Activated effector memory CD4-positive, alpha-beta T cell treated with Interleukin-2 at 50 U/mL for 16 hours (primary cell): ENCODE data around the gene CLCN5.

ENCODE experiments used
- DNase-seq: peaks from one replicate; pipeline ENCODE4 v3.0.0-alpha.2; 2020

The CLCN5 gene

DNA sequence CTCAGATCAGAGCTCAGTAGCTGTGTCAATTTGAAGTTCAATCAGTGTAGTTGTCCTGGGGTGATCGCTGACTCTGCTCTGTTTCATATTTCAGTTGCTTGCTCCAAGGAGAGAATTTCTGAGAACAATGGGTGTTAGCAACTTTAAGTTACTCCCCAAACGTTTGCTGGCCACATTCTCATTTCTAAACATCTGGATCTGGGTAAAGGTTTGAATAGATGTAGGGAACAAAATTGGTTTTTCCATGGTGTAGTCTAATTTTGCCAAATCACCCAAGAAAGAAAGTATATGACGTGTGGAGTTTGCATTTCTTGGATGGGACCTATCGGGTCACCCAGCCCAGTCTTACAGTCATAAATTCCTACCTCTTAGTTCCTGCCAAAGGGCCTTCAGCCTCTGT lies 174.7 kb downstream of the CLCN5 start:
- no peak for DNase-seq

DNA sequence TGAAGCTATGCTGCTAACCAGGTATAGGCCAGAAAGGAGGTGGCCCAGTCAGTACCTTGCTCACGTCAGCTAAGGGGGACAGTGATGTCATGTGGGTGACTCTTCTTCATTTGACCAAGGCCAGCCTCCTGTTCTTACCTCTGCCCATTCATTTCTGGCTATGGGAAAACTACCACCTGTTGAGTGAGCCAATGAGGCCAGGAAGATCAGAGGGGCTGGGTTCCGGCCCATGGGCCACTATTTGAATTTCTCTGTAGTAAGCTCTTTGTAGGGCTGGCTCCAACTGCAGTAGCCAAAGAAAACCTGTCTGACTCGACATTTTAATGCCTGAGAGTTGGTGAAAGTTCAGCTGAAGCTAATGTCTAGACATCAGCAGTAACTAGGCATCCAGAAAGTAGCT lies 175.8 kb downstream of the CLCN5 start:
- DNase-seq = no peak

DNA sequence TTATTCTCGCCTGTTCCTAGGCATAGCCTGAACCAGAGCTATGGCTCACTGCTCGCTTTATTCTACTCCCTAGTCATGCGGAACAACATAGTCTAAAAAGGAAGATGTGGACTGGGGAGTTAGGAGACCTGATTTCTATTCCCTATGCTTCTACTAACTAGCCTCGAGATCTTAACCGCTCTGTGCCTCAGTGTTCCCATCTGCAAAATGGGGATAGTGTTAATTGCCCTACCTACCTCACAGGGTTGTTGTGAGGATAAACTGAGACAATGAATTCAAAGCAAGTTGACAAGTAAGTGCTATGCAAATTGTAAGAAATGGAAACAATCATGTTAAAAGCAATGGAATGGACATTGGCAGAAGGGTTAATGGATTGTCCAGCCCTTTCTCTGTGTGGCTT lies 176.4 kb downstream of the CLCN5 start:
- no peak for DNase-seq

DNA sequence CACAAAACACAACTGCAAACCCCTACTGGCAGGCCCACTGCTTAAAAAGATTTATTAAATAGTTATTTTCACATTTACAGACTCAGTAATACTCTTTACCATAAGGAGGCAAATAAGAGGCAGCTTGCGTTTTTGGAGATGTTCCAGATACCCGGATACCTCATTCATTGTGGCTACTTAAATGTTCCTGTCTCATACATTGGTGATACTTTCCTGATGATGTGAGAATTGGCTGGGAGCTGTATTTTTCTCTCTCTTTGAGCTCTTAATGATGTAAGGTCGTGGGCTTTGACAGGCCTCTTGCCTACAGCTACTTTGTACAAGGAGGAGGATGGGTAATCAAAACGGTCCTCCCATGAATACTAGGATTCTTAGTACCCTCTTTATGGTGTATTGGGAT lies 176.9 kb downstream of the CLCN5 start:
- DNase-seq = no peak

DNA sequence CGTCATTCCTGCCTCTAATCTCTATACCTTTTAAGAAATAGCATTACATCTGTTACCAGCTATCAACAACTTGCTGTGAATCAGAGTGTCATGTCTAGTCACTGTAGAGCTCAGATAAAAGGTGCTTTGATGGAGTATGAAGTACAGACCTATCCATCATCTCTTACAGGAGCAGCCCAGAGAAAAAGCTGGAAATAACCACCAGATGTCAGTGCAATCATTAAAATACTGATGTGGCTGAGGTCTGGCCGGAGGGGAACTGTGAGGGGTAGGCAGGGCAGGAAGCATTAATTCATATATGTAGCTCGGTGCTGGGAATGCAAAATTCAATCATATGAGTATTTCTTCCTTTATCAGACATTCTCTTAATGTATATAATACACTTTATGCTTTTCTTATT lies 177.8 kb downstream of the CLCN5 start:
- no peak for DNase-seq

DNA sequence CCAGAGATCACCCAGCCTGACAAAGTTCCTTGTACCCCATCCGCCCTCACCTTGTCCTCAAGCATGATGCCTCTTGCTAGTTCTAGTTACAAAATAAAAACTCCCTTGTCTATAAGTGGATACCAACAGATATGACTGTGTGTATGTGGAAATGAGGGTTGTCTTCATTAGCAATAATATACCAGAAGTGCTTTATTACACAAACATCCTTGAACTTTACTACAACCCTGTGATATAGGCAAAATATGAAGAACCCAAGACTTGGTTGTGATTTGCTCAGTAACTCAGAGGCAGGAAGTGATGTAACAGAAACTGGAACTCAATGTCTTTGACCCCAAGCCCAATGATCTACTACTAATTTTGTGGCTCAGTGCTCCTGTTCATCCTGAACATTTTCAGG lies 180.8 kb downstream of the CLCN5 start:
- no peak for DNase-seq

DNA sequence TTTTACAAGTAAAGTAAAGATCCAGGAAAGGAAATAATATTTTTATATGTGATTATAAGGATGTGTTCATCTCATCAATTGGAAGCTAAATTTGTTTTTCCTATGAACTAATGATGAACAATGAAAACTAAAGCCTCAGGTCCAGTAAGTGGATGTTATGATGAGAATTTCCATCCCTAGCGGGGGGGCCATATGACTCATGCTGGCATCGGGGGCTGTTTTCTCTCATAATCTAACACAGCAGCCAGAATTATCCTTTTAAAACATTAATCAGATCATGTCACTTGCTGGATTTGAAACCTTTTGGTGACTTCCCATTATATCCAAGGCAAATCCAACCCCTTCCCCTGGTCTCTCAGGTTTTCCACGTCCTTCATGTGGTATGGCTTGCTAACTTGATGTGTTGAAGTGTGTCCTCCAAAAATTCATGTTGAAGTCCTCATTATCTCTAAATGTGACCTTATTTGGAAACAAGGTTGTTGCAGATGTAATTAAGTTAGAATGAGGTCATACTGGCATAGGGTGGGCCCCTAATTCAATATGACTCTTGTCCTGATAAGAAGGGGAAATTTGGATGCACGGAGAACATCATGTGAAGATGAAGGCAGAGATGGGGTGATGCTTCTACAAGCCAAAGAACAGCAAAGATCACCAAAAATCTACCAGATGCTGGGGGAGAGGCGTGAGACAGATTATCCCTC lies 181.6 kb downstream of the CLCN5 start:
- no peak for DNase-seq

DNA sequence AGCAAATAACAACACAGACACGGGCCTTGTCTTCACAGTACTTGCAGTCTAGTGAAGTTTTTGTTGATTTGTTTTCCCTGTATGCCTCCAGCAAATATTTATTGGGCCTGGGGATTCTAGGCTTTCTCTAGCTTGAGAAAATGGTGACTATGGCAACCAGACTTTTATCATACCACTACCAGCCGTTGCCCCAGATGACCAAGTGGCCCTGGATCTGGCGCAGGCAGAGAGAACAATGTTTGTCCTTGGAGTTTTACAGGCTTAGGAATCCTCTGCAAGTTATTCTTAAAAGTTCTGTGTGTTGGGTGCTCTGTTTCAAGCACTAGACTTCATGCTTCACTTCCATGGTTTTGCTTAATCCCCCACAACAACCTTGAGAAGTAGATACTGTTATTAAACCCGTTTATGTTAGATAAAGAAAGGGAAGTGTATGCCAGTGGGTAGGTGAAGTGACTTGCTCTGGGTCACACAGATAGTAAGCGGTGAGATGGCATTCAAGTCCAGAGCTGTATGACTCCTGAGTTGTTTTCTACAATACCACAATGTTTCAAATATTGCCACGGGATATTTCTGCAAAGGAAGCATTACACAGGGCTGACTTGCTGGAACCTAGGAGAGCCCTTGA lies 183.8 kb downstream of the CLCN5 start:
- no peak for DNase-seq

DNA sequence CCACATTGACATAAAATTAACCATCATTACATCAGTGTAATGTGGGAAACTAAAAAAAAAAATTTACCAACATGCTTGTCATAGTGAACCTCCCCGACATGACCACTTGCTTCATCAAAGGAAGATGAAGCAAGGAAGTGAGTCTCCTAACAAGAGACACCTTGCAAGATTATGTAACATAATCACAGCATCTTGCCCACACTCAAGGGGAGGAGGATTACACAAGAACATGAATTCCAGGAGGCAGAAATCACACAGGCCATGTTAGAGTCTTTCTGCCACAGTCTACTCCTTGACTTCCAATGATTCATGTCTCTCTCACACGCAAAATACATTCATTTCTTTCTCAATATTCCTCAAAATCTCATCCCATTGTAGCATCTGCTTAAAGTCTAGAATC lies 185.1 kb downstream of the CLCN5 start:
- no peak for DNase-seq

DNA sequence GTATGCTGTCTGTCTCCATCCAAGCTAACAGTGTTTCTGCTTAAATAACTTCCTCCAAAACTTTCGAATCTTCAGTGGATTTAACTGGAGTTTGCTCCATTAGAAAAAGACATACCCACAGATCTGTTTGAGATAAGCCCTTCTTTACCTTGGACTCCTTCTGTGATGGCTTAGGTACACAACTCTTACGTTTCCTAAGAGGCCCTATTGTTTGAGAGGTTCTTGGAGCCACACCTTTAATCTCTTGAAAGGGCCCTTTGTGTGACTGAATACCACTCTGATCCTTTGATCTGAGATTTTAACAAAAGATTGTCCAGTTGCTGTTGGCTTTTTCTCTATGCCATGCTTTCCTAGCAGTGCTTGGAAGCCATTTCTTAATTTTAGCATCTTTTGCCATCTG lies 185.9 kb downstream of the CLCN5 start:
- no peak for DNase-seq

DNA sequence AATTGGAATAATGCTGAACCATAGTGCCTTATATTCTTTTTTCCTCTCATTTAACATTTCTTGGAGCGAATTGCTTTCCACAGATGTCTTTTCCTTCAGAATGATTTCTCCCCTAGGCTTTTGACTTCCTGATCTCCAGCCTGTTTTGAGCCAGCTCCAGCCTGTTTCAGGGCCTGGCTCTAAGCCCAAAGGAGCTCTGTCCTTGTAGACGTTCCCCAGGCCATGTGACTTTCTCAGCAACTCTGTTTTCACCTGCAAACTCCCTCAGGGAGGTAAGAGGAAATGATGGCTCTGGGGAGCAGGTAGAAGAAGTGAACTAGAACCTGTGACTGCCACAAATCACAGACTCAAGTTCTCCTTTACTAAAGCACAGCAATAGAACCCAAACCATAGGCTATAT lies 189.3 kb downstream of the CLCN5 start:
- DNase-seq = no peak

DNA sequence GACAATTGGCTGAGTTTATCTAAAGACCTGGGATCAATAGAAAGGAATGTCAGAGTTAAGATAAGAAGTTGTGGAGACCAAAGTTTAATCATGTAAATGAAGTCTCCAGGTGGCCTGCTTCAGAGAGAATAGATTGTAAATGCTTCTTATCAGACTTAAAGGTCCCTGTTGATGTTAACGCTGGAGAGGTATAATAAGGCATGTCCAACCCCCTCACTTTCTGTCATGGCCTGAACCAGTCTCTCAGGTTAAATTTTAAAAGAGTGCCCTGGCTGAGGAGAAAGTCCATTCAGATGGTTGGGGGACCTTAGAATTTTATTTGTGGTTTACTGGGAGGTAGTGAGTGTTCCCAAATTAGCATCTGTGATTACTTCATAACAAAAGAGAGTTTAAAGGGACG lies 191.7 kb downstream of the CLCN5 start:
- DNase-seq = no peak

DNA sequence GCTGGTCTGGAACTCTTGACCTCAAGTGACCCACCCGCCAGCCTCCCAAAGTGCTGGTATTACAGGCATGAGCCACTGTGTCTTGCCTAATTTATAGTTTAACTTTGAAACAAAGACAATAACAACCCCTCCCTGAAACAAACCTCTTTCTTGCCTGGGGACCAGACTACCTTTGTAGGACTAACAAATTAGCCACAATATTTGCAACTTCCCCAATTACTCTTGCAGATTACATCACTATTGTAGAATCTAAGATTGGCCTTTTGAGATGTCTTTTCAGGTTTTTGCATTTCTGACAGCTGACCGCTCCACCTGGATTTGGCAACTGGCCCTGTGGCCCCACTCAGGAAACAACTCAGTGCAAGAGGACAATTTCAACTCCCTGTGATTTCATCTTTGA lies 193.6 kb downstream of the CLCN5 start:
- DNase-seq = no peak

DNA sequence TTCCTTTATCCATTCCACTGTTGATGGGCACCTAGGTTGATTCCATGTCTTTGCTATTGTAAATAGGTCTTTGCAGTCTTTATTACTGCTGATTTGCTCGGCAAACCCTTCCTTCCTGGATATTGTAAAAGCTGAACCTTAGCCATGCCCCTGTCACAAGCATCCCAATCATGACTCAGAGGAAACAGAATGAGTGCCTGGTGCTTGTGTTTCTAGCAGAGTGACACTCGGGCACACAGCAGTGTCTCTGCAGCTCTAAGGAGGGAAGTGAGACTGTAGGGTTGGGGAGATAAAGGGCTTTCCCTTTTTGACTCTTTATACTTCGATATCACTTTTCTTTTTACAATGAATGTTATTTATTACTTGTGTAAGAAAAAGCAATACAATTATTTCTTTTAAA lies 195.1 kb downstream of the CLCN5 start:
- no peak for DNase-seq

DNA sequence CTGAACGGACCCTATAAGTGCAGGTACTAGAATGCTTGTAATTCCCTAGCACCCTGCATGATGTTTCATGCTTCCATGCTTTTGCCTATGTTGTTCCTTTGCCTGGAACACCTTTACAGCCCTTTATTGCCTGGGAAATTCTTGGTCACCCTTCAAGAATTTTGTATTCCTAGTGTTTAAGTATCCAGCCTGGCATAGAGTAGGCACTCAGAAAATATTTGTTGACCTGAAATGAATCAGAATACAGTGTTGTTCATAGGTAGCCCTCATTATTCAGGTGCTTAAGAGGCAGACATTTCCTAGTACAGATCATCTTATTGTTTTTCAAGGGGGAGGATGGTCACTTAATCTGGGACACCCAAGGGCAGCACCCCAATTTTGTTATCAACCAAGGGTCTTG lies 203.1 kb downstream of the CLCN5 start:
- no peak for DNase-seq

DNA sequence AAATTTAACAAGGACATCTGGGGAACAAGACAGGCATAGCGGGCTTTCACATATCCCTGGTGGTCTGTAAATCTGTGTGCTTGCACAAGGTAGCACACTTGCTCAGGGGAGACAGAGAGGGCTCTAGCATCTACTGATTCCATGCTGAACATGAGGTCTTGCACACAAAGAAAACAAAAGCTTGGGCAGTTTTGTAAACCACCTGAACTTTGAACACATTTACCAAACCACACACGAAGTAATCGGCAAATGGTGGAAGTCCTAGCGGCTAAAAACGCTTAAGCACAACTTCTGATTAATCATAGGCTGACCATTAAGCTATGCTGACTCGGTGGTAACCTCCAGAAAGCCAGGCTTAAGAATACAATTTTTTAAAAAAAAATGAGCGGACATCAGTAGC lies 225.6 kb downstream of the CLCN5 start:
- no peak for DNase-seq
